Daoy (cell line): ENCODE data around the gene KCTD7. TPM values are rescaled to one million over a fixed set of nuclear protein-coding genes. Genes with fewer than 3 reads are reported as not detected.
A peak's percentile ranks its signal among the peaks of the same experiment; 100 is the strongest.
"Not testable (repeated sequence)": the region's sequence is repeated elsewhere in the genome, so short reads cannot be mapped to it uniquely, and the experiment has no call there.

Experiments used
- DNase-seq: peaks from one replicate; pipeline ENCODE4 v3.0.0-alpha.2; 2015; ENCODE audit warnings: low read depth
- total RNA-seq: library from RNA; depleted of rRNA; stranded (reverse); fragments of >200 nt; shearing (Covaris generic); gene quantifications from 2 replicates; pipeline ENCODE4 v1.2.3, GENCODE V29; 2014; rRNA removed

The KCTD7 gene
- total RNA-seq, 1 experiment from 2014 or later, result 9.0 TPM

GRCh38 chr7:66682350-66683093 lies 53.8 kb downstream of the KCTD7 start:
- DNase-seq, result peak; percentile 62

DNA sequence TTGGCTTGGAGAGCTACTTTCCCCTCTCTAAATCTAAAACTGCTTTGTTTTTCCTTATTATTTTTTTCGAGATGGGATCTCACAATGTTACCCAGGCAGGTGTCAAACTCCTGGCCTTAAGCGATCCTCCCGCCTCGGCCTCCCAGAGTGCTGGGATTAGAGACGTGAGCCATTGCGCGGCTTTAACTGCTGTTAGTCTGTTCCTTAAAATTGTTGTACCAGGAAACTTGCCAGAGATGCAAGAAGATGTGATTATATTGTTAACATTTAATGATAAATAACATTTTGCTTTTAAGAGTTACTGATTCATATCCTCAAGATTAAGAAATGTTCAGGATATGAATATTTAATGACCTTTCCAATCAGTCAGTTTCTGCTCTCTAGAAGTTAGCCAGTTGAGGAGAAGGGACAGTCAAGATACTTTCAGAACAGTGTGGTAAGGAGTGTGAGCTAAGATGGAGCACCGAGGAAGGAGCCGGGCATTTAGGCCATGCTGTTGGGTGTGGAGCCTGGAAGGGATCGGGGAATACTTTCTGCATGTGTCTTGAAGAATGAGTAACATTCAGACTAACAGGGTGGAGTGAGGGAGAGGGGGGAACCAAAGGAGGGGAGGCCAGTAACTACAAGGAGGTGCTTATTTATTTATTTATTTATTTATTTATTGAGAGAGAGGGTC lies 54.6 kb downstream of the KCTD7 start:
- DNase-seq, result peak; percentile 47

GRCh38 chr7:66683770-66684123 lies 55.1 kb downstream of the KCTD7 start:
- DNase-seq, result no peak

DNA sequence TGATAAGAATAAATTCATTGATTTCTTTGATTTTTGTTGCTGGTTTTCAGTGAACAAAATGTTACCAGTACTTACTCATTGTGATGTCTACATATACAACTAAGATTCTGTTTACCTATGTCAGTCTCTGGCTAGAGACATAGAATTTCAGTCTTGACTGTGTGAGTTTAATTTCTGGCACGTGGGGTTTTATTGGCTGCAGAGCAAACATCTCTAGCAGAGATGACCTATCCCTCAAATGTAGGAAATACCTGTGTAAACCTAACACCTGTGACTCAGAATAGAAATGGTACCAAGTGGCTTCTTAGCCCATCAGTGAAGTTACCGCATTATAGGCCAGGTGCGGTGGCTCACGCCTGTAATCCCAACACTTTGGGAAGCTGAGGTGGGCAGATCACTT lies 57.0 kb downstream of the KCTD7 start:
- not testable (repeated sequence) for DNase-seq

DNA sequence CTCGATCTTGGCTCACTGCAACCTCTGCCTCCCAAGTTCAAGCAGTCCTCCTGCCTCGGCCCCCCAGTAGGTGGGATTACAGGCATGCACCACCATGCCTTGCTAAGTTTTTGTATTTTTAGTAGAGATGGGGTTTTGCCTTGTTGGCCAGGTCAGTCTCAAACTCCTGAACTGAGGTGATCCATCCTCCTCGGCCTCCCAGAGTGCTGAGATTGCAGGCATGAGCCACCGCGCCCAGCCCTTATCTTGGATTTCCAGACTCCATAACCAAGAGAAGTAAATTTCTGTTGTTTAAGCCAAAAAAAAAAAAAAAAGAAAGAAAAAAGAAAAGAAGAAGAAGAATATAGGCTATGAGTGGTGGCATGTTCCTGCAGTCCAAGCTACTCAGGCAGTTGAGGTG lies 58.5 kb downstream of the KCTD7 start:
- DNase-seq, result no peak

DNA sequence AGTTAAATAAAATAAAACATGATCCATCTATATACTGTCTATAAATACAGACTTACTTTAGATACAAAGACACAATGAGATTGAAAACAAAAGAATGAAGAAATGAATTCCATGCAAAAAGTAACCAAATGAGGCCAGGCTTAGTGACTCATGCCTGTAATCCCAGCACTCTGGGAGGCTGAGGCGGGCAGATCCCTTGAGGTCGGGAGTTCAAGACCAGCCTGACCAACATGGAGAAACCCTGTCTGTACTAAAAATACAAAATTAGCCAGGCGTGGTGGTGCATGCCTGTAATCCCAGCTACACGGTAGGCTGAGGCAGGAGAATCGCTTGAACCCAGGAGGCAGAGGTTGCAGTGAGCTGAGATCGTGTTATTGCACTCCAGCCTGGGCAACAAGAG lies 59.0 kb downstream of the KCTD7 start:
- DNase-seq, result not testable (repeated sequence)

- no peak for DNase-seq
Measured at GRCh38 chr7:66689081-66689480, 60.4 kb downstream of the KCTD7 start.

- no peak for DNase-seq
Measured at GRCh38 chr7:66693331-66693730, 64.7 kb downstream of the KCTD7 start.

Other genes starting within 250 kb of the KCTD7 start
- 52.6 and 55.0 TPM in 2 replicates for gene RABGEF1, start 111.9 kb downstream of the KCTD7 start, total RNA-seq